Gastroesophageal sphincter (tissue), 4 donors: ENCODE results near the gene XYLT2. TPM values are rescaled to one million over a fixed set of nuclear protein-coding genes. Genes with fewer than 3 reads are reported as not detected.

Experiments used
- ATAC-seq: fragments of 150-250 bp; one replicate; pipeline ENCODE4 v1.9.1; 2016; ENCODE audit warnings: mild to moderate bottlenecking, moderate library complexity
- H3K27ac ChIP-seq, 4 donors: fragments of 200-600 bp; sonication (generic) in 3 of 4; 1 replicate in 3 of 4; 2 replicates in 1 of 4; pipeline ENCODE4 v1.5.1; 2016 to 2019
- H3K27me3 ChIP-seq: fragments of 200-600 bp; sonication (generic); one replicate; pipeline ENCODE4 v1.5.1; 2019
- H3K36me3 ChIP-seq, 2 donors: fragments of 200-600 bp; sonication (generic); one replicate each; pipeline ENCODE4 v1.5.1; 2019; ENCODE audit warnings: control low read depth in 1 of 2
- H3K4me1 ChIP-seq, 3 donors: fragments of 200-600 bp; sonication (generic); 1 replicate in 2 of 3; 2 replicates in 1 of 3; pipeline ENCODE4 v1.5.1; 2016 to 2019; ENCODE audit warnings: control low read depth in 2 of 3
- H3K4me3 ChIP-seq, 2 donors: fragments of 200-600 bp; sonication (generic); one replicate each; pipeline ENCODE4 v1.5.1; 2019; ENCODE audit warnings: mild to moderate bottlenecking in 1 of 2, moderate library complexity in 1 of 2
- H3K9me3 ChIP-seq, 3 donors: fragments of 200-600 bp; sonication (generic); one replicate each; pipeline ENCODE4 v1.5.1; 2017 to 2019; ENCODE audit warnings: control low read depth in 2 of 3
- EP300 ChIP-seq: sonication (generic); formaldehyde crosslinking; IDR thresholded peaks from one replicate; pipeline ENCODE4 v1.6.1; 2017; ENCODE audit warnings: antibody characterized with exemption, mild to moderate bottlenecking
- POLR2A ChIP-seq, 2 donors: fragments of 450-650 bp; IDR thresholded peaks; one replicate each; pipeline ENCODE4 v1.6.1; 2017; ENCODE audit warnings: antibody characterized with exemption in 2 of 2, mild to moderate bottlenecking in 2 of 2, moderate library complexity in 1 of 2
- POLR2AphosphoS5 ChIP-seq: sonication (generic); formaldehyde crosslinking; IDR thresholded peaks from one replicate; pipeline ENCODE4 v1.6.1; 2017; ENCODE audit warnings: antibody characterized with exemption
- WGBS, 2 donors: methylation state at CpG; one replicate each; pipeline ENCODE4 v1.1.5; 2018; ENCODE audit warnings: low coverage in 1 of 2; 5-methylcytosine and 5-hydroxymethylcytosine counted together
- total RNA-seq, 4 donors: library from RNA; depleted of rRNA; stranded (reverse); fragments of >200 nt; gene quantifications; one replicate each; pipeline ENCODE4 v1.1.0, GENCODE V29; 2016
- TF ChIP-seq, protein P1 (sequence below), 4 experiments: fragments of 200-600 bp in 2 of 4; fragments of 450-650 bp in 2 of 4; sonication (generic) in 1 of 4; IDR thresholded peaks; one replicate each; pipeline ENCODE4 v1.5.1; 2017 to 2019; ENCODE audit warnings: antibody characterized with exemption in 4 of 4, mild to moderate bottlenecking in 2 of 4, moderate library complexity in 2 of 4

Gene XYLT2
- total RNA-seq, 4 donors from 2014 or later, result 19.4 to 30.7 (median 23.4) TPM

DNA sequence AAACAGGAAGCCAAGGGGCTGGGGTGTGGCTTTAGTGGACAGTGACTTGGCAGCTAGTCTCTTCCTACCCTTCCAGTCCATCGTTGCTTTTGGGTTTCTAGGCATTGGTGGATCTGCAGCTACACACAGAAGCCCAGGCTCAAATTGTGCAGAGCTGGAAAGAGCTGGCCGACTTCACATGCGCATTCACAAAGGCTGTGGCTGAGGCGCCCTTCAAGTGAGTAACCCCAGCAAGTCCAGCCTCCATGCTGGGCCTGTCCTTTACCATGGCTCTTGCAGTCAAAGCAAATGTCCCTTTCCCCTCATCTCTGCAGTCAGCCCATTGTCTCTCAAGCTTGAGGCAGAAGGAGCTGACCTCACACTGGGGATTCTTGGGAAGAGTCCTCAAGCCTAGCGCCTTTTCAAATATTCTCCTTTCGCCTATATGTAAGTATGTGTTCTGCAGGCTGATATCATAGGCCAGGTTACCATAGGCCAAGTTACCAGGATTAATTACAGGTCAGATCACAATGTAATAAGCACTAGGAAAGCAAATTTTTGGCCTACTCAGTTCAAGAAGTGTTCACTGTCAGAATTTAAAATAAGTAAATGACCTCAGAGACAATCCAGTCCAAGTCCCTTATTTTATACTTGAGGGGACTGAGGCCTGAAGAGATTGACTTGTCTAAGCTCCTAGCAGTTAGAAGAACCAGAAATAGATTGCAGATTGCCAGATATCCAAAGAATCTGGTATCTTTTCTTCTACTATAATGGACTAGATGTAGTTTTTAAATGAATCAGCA is 33.6 kb downstream of the XYLT2 start:
- H3K4me3 ChIP-seq, result no peak overlapping the region
- no peaks in the 10 kb centered on the region for H3K9me3 ChIP-seq
- no peaks in the 10 kb centered on the region for H3K4me1 ChIP-seq
- ATAC-seq, result no peak
- no peak overlapping the region for H3K27ac ChIP-seq
- 87 to 100% methylated on average over 2 to 6 of the region's 6 CpGs for WGBS, 2 donors
- no peaks in the 10 kb centered on the region for H3K27me3 ChIP-seq
- TF ChIP-seq EP300, result no peak
- TF ChIP-seq, protein P1, sequence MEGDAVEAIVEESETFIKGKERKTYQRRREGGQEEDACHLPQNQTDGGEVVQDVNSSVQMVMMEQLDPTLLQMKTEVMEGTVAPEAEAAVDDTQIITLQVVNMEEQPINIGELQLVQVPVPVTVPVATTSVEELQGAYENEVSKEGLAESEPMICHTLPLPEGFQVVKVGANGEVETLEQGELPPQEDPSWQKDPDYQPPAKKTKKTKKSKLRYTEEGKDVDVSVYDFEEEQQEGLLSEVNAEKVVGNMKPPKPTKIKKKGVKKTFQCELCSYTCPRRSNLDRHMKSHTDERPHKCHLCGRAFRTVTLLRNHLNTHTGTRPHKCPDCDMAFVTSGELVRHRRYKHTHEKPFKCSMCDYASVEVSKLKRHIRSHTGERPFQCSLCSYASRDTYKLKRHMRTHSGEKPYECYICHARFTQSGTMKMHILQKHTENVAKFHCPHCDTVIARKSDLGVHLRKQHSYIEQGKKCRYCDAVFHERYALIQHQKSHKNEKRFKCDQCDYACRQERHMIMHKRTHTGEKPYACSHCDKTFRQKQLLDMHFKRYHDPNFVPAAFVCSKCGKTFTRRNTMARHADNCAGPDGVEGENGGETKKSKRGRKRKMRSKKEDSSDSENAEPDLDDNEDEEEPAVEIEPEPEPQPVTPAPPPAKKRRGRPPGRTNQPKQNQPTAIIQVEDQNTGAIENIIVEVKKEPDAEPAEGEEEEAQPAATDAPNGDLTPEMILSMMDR (IDR thresholded peaks at IDR 0.05), result no peak
- TF ChIP-seq POLR2AphosphoS5, result no peak
- TF ChIP-seq POLR2A (IDR thresholded peaks at IDR 0.05), result no peak
- peaks cover 0 to 41% of the 10 kb centered on the region in 2 donors for H3K36me3 ChIP-seq

DNA sequence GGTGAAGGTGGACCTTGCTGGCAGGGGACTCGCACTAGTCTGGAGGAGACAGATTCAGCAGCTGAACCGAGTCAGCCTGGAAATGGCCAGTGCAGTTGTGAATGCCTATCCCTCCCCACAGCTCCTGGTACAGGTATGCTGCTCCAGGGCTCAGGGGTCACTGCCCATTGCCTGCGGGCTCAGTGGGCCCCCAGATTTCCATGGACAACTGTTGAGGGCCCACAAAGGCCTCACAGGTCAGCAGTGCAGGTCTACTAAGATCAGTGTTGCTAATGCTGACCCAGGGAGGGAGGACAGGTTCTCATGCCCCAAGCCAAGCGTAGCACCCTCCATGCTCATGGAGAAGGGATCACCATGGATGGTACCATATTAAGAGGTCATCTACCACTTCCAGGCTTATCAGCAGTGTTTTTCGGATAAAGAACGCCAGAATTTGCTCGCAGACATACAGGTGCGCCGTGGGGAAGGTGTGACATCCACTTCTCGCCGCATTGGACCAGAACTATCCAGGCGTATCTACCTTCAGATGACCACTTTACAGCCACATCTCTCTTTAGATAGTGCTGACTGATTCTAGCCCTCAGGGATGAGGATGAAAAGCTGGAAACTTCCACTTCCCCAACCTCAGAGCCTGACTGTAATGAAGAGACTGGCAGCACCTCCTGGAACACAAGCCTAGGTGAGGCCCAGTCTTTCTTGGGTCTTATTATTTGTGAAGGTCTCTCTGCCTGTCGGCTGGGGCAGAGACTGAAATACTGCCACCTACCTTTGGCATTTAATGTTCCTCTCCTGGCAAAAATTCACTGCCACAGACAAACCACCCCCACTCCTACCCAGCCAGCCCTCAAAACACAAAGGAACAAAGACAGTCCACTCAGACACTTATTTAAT is 34.7 kb downstream of the XYLT2 start:
- TF ChIP-seq EP300 (no peak), POLR2AphosphoS5 (no peak), POLR2A (IDR thresholded peaks at IDR 0.05) (no peak)
- TF ChIP-seq, protein P1 (IDR thresholded peaks at IDR 0.05), result no peak
- peaks cover 0 to 52% of the 10 kb centered on the region in 2 donors for H3K36me3 ChIP-seq
- H3K27me3 ChIP-seq, result no peaks in the 10 kb centered on the region
- H3K4me1 ChIP-seq, result no peaks in the 10 kb centered on the region
- H3K9me3 ChIP-seq, result no peaks in the 10 kb centered on the region
- WGBS, 2 donors, result 63 to 92% methylated on average over 2 to 8 of the region's 13 CpGs
- no peak overlapping the region for H3K27ac ChIP-seq
- ATAC-seq, result no peak
- no peak overlapping the region for H3K4me3 ChIP-seq

DNA sequence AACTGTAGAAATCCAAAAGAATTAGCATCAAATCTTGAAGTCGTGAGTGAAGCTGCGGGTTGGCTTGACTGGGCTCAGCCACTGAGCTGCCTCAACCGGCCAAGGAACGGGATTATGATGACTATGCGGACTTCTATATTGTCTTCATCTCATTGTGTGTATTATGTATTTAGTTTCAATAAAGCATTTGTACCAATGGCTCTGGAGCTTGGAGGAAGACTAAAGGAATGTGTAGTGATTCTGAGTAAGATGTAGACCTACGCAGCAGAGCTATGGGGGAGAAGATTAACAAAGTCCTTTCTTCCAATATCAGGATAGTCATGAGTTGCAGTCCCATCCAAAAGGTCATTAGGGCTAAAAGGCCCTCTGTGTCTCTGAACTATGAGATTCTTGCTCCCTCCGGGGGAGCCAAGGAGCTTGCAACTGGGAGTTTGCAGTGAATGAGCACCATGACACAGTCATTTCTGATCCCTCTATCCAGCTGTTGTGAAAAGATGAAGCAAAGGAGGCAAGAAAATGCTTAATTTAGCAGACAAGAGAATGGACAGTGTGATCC is 35.4 kb downstream of the XYLT2 start:
- Histone ChIP-seq H3K27me3 (no peaks in the 10 kb centered on the region), H3K36me3 (peaks cover 0 to 59% of the 10 kb centered on the region in 2 donors), H3K9me3 (no peaks in the 10 kb centered on the region), H3K27ac (no peak overlapping the region), H3K4me3 (no peak overlapping the region), H3K4me1 (no peaks in the 10 kb centered on the region)
- 80 to 88% methylated on average over 2 to 7 of the region's 7 CpGs for WGBS, 2 donors
- no peak for ATAC-seq
- TF ChIP-seq, protein P1 (IDR thresholded peaks at IDR 0.05), result no peak
- no peak for TF ChIP-seq EP300
- no peak for TF ChIP-seq POLR2AphosphoS5
- no peak for TF ChIP-seq POLR2A (IDR thresholded peaks at IDR 0.05)

DNA sequence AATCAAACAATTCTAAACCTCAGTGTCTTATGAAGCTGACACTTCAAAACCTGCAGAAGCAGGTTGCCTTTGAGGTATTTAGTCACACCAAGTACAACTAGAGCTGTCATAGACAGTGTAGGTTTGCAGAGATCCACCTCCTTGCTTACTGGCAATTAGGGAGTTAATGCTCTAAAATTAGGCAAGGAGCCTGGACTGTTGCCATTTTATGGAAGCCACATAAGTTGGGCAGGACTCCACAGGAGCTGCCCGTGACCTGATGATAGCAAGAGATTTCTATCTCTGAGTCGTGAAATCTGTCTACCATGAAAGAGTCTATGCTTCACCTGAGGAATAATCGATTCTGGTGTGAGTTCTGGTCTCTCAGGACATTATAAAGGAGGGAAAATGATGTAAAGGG is 36.0 kb downstream of the XYLT2 start:
- Histone ChIP-seq H3K36me3 (peaks cover 0 to 65% of the 10 kb centered on the region in 2 donors), H3K27ac (no peak overlapping the region), H3K9me3 (no peaks in the 10 kb centered on the region), H3K27me3 (no peaks in the 10 kb centered on the region), H3K4me3 (no peak overlapping the region), H3K4me1 (no peaks in the 10 kb centered on the region)
- ATAC-seq, result no peak
- TF ChIP-seq, protein P1 (IDR thresholded peaks at IDR 0.05), result no peak
- TF ChIP-seq POLR2AphosphoS5, result no peak
- no peak for TF ChIP-seq EP300
- TF ChIP-seq POLR2A (IDR thresholded peaks at IDR 0.05), result no peak
- WGBS, 2 donors, result 43 to 75% methylated on average over 2 to 3 of the region's 3 CpGs
